ENCODE measurements around the gene YIF1B. TPM values are rescaled to one million over a fixed set of nuclear protein-coding genes. Genes with fewer than 3 reads are reported as not detected.

Gene YIF1B
- total RNA-seq, 1 experiment from 2014 or later = 120 TPM

DNA sequence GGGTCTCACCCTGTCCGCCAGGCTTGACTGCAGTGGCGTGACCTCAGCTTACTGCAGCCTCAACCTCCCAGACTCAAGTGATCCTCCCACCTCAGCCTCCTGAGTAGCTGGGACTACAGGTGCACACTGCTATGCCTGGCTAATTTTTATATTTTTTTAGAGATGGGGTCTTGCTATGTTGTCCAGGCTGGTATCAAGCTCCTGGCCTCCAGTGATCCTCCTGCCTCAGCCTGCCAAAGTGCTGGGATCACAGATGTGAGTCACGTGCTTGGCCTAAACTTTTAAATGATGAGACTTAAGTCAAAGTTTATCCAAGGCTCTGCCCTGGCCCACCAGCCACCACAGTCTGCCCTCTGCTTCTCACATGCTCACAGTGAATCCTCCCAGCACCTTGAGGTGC lies 9.5 kb downstream of the YIF1B start:
- no peak for DNase-seq (ENCODE audit: low read depth)

GRCh38 chr19:38304866-38305429 lies 10.8 kb downstream of the YIF1B start:
- DNase-seq (ENCODE audit: low read depth) = no peak

GRCh38 chr19:38304352-38304865 lies 11.3 kb downstream of the YIF1B start:
- no peak for DNase-seq (ENCODE audit: low read depth)

- DNase-seq (ENCODE audit: low read depth) = peak; percentile 70
These were observed 12.0 kb downstream of the YIF1B start, which contains the start of gene C19orf33 for GRCh38 chr19:38303517-38304351. Gene C19orf33, plus strand, starts transcription at chr19:38304251. Its CDS starts 11 bp downstream, at chr19:38304262.

GRCh38 chr19:38298821-38299680 lies 16.7 kb downstream of the YIF1B start:
- DNase-seq (ENCODE audit: low read depth) = no peak

DNA sequence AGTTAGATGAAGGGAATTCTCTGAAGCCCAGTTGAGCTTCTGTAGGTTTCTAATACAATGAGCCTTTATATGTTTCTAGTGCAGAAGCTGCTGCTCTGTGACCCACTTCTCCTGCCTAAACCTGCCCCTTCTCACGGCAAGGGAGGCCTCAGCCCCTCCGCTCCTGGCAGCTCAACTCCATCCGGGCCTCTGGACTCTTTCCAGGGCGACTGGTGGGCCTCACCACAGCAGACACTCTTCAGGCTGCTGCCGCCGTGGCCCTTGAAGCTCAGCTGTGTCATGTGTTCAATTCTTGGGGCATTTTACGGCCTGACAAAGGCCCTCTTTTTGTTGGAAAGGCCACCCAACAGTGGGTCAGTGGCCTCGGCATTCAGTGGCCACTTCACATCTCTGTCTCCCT lies 21.7 kb downstream of the YIF1B start:
- no peak for DNase-seq (ENCODE audit: low read depth)

DNA sequence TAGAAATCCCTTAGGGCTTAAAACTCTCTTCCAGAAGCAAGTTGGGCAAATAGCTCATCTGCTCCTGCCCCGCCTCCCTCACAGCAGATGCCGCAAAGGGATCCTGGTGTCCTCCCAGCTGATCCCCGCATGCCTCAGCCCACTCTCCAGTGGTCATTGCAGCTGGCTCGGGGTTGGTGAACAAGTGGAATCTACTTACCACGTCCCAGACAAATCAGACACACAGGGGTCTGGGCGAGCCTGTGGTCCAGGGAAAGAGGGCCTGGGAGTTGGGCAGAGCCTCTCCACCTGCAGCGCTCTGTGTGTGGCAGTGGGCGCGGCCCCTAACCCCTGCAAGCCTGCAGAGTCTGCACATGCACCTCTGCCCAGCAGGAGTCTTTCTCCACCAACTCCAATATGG lies 22.5 kb downstream of the YIF1B start:
- no peak for DNase-seq (ENCODE audit: low read depth)

DNA sequence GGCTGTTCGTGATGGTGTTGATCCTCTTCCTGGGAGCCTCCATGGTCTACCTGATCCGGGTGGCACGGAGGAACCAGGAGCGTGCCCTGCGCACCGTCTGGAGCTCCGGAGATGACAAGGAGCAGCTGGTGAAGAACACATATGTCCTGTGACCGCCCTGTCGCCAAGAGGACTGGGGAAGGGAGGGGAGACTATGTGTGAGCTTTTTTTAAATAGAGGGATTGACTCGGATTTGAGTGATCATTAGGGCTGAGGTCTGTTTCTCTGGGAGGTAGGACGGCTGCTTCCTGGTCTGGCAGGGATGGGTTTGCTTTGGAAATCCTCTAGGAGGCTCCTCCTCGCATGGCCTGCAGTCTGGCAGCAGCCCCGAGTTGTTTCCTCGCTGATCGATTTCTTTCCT lies 23.9 kb downstream of the YIF1B start:
- no peak for DNase-seq (ENCODE audit: low read depth)

- DNase-seq (ENCODE audit: low read depth) = peak; percentile 89
These were observed 25.1 kb downstream of the YIF1B start for GRCh38 chr19:38290631-38291147.

DNA sequence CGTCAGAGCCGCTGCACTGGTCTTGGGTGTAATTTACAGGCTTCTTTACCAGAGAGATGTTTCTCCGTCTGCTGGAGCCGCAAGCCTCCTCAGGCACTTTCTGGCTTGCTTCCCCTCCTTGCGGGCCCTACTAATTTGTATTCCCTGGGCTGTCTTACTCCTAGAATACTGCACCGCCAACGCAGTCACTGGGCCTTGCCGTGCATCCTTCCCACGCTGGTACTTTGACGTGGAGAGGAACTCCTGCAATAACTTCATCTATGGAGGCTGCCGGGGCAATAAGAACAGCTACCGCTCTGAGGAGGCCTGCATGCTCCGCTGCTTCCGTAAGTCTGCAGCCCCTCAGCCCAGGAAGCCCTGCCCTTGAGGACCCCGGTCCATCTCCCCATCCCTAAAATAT lies 25.8 kb downstream of the YIF1B start:
- no peak for DNase-seq (ENCODE audit: low read depth)

- DNase-seq (ENCODE audit: low read depth) = no peak
These were observed 27.5 kb downstream of the YIF1B start for GRCh38 chr19:38288123-38288855.

DNA sequence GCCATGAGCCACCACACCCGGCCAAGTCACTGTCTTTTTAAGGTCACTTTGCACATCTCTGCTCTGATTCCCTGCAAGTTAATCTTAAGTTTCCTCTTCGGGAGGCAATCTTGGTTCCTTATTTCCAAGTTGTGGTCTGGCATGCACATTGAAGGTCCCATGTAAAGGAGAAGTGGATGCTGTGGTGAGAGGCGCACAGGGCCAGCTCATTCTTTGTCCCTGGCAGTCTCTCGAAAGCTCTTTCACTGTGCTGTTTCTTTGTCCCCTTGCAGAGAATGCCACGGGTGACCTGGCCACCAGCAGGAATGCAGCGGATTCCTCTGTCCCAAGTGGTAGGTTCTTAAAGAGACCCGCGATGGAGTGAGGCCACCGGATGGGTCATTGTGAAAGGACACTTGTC lies 28.1 kb downstream of the YIF1B start:
- DNase-seq (ENCODE audit: low read depth) = no peak

DNA sequence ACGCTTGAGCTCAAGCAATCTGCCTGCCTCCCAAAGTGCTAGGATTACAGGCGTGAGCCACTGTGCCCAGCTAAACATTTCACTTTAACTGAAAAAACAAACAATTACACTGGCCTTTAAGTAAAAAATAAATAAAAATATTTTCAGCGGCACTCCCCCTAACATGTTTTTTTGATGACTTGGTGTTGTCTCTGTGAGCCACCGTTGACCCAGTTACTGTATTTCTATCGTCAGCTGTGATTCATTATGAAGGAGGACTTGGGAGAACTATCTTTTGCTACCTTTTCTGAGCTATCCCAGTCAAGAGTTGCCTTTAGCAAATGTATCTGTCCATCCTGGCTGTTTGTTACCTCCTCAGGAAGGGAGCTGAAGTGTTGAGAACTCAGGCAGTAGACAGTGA lies 30.2 kb downstream of the YIF1B start:
- DNase-seq (ENCODE audit: low read depth) = no peak

GRCh38 chr19:38284422-38284821 lies 31.3 kb downstream of the YIF1B start:
- DNase-seq (ENCODE audit: low read depth) = no peak

GRCh38 chr19:38283271-38283670 lies 32.5 kb downstream of the YIF1B start:
- no peak for DNase-seq (ENCODE audit: low read depth)

GRCh38 chr19:38281811-38282566 lies 33.8 kb downstream of the YIF1B start:
- no peak for DNase-seq (ENCODE audit: low read depth)

DNA sequence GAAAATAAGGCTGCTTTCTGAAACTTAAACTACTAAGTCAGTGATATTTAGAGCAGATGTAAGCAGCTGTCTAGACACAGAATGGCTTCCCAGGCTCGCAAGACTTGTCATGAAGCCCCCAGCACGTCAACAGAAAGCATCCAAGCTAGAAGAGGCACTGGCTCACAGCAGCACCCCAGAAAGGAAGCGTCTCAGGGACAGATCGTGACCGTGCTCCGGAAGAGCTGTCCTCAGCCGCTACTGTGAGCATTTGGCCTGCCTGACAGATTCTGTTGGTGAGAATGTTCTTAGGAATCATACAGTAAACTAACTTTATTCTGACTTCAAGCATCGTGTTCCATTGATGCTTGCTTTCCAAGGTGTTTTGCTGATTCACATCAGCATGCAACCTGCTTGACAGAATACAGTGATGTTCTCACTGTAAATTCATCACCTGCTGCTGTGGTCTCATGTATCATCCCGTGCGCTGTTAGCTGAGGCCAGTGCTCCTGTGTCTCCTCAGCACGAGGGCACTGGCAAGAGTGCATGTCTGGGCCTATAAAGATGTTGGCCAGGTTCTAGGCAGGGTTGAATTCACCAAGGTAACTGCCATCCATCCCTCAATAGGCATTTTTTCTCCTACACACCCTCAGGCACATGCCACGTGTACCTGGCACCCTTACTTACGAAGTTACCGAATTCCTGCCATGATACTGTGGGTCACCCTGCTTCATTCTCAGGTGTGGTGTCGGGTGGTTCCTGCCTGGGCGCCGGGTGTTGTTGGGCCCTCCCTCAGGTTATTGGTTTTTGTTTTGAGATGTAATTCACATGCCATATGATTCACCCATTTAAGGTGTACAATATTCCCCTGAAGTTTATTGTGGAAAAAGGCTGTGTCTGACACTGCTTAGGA lies 35.5 kb downstream of the YIF1B start:
- DNase-seq (ENCODE audit: low read depth) = no peak

GRCh38 chr19:38278751-38279150 lies 37.0 kb downstream of the YIF1B start:
- DNase-seq (ENCODE audit: low read depth) = no peak

All from HT1080 (cell line).